ENCODE measurements around the gene TRABD2B. TPM values are rescaled to one million over a fixed set of nuclear protein-coding genes. Genes with fewer than 3 reads are reported as not detected.

Gene TRABD2B
- total and polyA plus RNA-seq, 2 of the 13 experiments (the other 11 are each of a cell fraction or from before 2014, with no cell fraction given): 0.04 TPM; not detected in 1

- TF ChIP-seq ZNF513 (CRISPR knock-in tag; conservative IDR thresholded peaks at IDR 0.05) (no peak), ZNF646 (CRISPR knock-in tag; IDR thresholded peaks at IDR 0.05) (no peak), FOSL1 (CRISPR knock-in tag; IDR thresholded peaks at IDR 0.05; ENCODE audit: borderline replicate concordance) (no peak), PLRG1 (conservative IDR thresholded peaks at IDR 0.05) (no peak), ZNF407 (CRISPR knock-in tag; IDR thresholded peaks at IDR 0.05; ENCODE audit: not compliant biosample characterization) (no peak), TARDBP (CRISPR knock-in tag; IDR thresholded peaks at IDR 0.05) (no peak), MTF2 (CRISPR knock-in tag; IDR thresholded peaks at IDR 0.05; ENCODE audit: borderline replicate concordance) (no peak), U2AF1 (optimal IDR thresholded peaks at IDR 0.05; ENCODE audit: low read depth, low read length) (no peak), ZBTB7A (CRISPR knock-in tag; IDR thresholded peaks at IDR 0.05) (no peak), HDAC1 (CRISPR knock-in tag; IDR thresholded peaks at IDR 0.05) (no peak), ZNF792 (CRISPR knock-in tag; IDR thresholded peaks at IDR 0.05) (no peak)
Measured at GRCh38 chr1:47759936-47760629, 237.1 kb downstream of the TRABD2B start (continued).
